Adrenal gland (tissue), 5 donors: ENCODE results near the gene GMDS.

Source experiments
- CTCF ChIP-seq, 6 experiments: fragments of 450-650 bp in 4 of 6; fragments of 200-600 bp in 2 of 6; sonication (generic) in 1 of 6; IDR thresholded peaks; 1 replicate in 5 of 6; 2 replicates in 1 of 6; pipeline versions ENCODE4 v1.5.1 to v1.8.0; 2016 to 2021; ENCODE audit warnings: antibody characterized with exemption in 6 of 6, mild to moderate bottlenecking in 2 of 6, moderate library complexity in 1 of 6
- POLR2A ChIP-seq, 2 donors: fragments of 450-650 bp; IDR thresholded peaks; one replicate each; pipeline ENCODE4 v1.6.1; 2017; ENCODE audit warnings: antibody characterized with exemption in 2 of 2, mild to moderate bottlenecking in 2 of 2, moderate library complexity in 1 of 2
- donor health status: DM: no; HTN: no; CAD: no.

- TF ChIP-seq CTCF (IDR thresholded peaks at IDR 0.05) (no peak), POLR2A (IDR thresholded peaks at IDR 0.05) (no peak)
Observed at GRCh38 chr6:1838604-1839213, 406.7 kb downstream of the GMDS start.
